Tibial nerve (tissue), 4 donors: ENCODE results near the gene MTSS2.

Experiments used
- CTCF ChIP-seq, 5 experiments: fragments of 200-600 bp in 3 of 5; fragments of 450-650 bp in 2 of 5; sonication (generic) in 3 of 5; IDR thresholded peaks; one replicate each; pipeline ENCODE4 v1.5.1; 2016 to 2019; ENCODE audit warnings: antibody characterized with exemption in 5 of 5, mild to moderate bottlenecking in 3 of 5, moderate library complexity in 2 of 5
- EP300 ChIP-seq, 2 donors: sonication (generic); formaldehyde crosslinking; IDR thresholded peaks; one replicate each; pipeline ENCODE4 v1.6.1; 2017; ENCODE audit warnings: antibody characterized with exemption in 2 of 2, mild to moderate bottlenecking in 1 of 2
- POLR2A ChIP-seq, 2 donors: fragments of 450-650 bp; IDR thresholded peaks; one replicate each; pipeline ENCODE4 v1.6.1; 2017; ENCODE audit warnings: antibody characterized with exemption in 2 of 2, mild to moderate bottlenecking in 2 of 2, moderate library complexity in 2 of 2

GRCh38 chr16:70684146-70685060, 1.4 kb downstream of the MTSS2 start:
- TF ChIP-seq CTCF (IDR thresholded peaks at IDR 0.05) (no peak), POLR2A (IDR thresholded peaks at IDR 0.05) (no peak), EP300 (IDR thresholded peaks at IDR 0.05) (no peak)
